Stimulated activated CD4-positive, alpha-beta T cell treated with anti-CD3 and anti-CD28 coated beads, Interleukin-12 subunit alpha, Interleukin-12 subunit beta, amount 100 ng/mL, for 48 hours (primary cell): ENCODE data around the gene TLDC2.
A peak's percentile ranks its signal among the peaks of the same experiment; 100 is the strongest.

Source experiments
- DNase-seq, 3 donors: peaks; one replicate each; pipeline ENCODE4 v3.0.0-alpha.2; 2020; ENCODE audit warnings: low read depth in 2 of 3, low spot score in 1 of 3

Gene TLDC2

GRCh38 chr20:36849333-36850065 lies 26.4 kb upstream of the TLDC2 start:
- DNase-seq, result no peak

GRCh38 chr20:36850759-36851158 lies 25.2 kb upstream of the TLDC2 start:
- DNase-seq, result no peak

GRCh38 chr20:36851490-36851889 lies 24.4 kb upstream of the TLDC2 start:
- DNase-seq, result no peak

GRCh38 chr20:36852187-36852586 lies 23.8 kb upstream of the TLDC2 start:
- no peak for DNase-seq

- DNase-seq, result no peak
These were observed 21.3 kb upstream of the TLDC2 start for GRCh38 chr20:36854348-36855240.

GRCh38 chr20:36855241-36855657 lies 20.7 kb upstream of the TLDC2 start:
- DNase-seq, result no peak

- no peak for DNase-seq
These were observed 19.7 kb upstream of the TLDC2 start for GRCh38 chr20:36856195-36856594.

- DNase-seq, result peak in 1 of 3 donors; percentile 17
These were observed 19.0 kb upstream of the TLDC2 start for GRCh38 chr20:36856691-36857635.

- DNase-seq, result no peak
These were observed 16.7 kb upstream of the TLDC2 start for GRCh38 chr20:36859282-36859555.

GRCh38 chr20:36859700-36860330 lies 16.1 kb upstream of the TLDC2 start:
- no peak for DNase-seq

GRCh38 chr20:36860339-36860738 lies 15.6 kb upstream of the TLDC2 start:
- DNase-seq, result no peak

- no peak for DNase-seq
These were observed 14.9 kb upstream of the TLDC2 start for GRCh38 chr20:36860811-36861624.

GRCh38 chr20:36861625-36861874 lies 14.4 kb upstream of the TLDC2 start:
- no peak for DNase-seq

GRCh38 chr20:36861875-36862801 lies 13.8 kb upstream of the TLDC2 start:
- no peak for DNase-seq

GRCh38 chr20:36862857-36863668 lies 12.9 kb upstream of the TLDC2 start:
- DNase-seq, result no peak

GRCh38 chr20:36865076-36865860 lies 10.7 kb upstream of the TLDC2 start:
- DNase-seq, result no peak

GRCh38 chr20:36865861-36866149 lies 10.1 kb upstream of the TLDC2 start:
- no peak for DNase-seq

GRCh38 chr20:36866164-36866563 lies 9.8 kb upstream of the TLDC2 start:
- no peak for DNase-seq
